Measurements from ENCODE around the gene ZNF71. TPM values are rescaled to one million over a fixed set of nuclear protein-coding genes. Genes with fewer than 3 reads are reported as not detected.

ZNF71 gene
- 7.1 TPM for total RNA-seq
- long read RNA-seq, full-length matches to known transcripts = 11 of 20 reads
- long read RNA-seq, partial matches to known transcripts = 6 of 20 reads
- long read RNA-seq, other reads (novel, unspliced or antisense) = 3 of 20 reads

- intact Hi-C loops (cut with DNase I) = loop anchor here (2.0 to 10.0 kb wide), 5 partner anchors 28 to 193 kb away; partner anchors contain the start of genes ZFP28, ZNF470, ZNF471 and ZNF583
- peak; percentile 92 for DNase-seq (ENCODE audit: low spot score)
Measured at GRCh38 chr19:56594783-56595547, at the start of gene ZNF71. ZNF71 (plus strand) TSS chr19:56595302; CDS start chr19:56601559, 6,257 bp downstream.

GRCh38 chr19:56547535-56547934 lies 47.6 kb upstream of the ZNF71 start:
- DNase-seq (ENCODE audit: low spot score) = no peak
- intact Hi-C loops (cut with DNase I) = no loop called here

DNA sequence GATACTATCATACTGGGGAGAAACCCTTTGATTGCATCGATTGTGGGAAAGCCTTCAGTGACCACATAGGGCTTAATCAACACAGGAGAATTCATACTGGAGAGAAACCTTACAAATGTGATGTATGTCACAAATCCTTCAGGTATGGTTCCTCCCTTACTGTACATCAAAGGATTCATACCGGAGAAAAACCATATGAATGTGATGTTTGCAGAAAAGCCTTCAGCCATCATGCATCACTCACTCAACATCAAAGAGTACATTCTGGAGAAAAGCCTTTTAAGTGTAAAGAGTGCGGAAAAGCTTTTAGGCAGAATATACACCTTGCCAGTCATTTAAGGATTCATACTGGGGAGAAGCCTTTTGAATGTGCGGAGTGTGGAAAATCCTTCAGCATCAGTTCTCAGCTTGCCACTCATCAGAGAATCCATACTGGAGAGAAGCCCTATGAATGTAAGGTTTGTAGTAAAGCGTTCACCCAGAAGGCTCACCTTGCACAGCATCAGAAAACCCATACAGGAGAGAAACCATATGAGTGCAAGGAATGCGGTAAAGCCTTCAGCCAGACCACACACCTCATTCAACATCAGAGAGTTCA lies 40.7 kb upstream of the ZNF71 start:
- no peak for DNase-seq (ENCODE audit: low spot score)
- intact Hi-C loops (cut with DNase I) = no loop called here

DNA sequence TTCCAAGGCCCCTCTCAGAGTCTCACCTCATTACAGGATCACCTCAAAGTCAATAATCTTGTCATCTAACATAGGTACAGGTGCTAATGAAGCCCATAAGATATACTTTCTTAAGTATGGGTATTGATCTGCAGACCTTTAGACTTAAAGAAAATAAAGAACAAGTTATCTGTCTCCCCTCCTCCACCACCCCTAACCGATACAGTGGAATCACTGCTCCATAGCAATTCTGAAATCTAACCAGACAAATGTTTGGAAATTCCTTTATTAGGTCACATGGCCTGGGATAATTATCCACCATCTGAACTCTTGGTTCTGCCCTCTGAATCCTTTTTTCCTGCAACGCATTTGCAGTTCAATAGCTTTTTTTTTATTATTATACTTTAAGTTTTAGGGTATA lies 32.3 kb upstream of the ZNF71 start:
- intact Hi-C loops (cut with DNase I) = no loop called here

GRCh38 chr19:56566904-56567273 lies 28.2 kb upstream of the ZNF71 start:
- DNase-seq (ENCODE audit: low spot score) = peak; percentile 78
- intact Hi-C loops (cut with DNase I) = loop anchor here (2.0 kb wide), 3 partner anchors 28 to 60 kb away; partner anchors contain the start of genes ZFP28, ZNF471 and ZNF71

More for the DNA sequence above, 32.3 kb upstream of the ZNF71 start:
- DNase-seq (ENCODE audit: low spot score) = no peak

- intact Hi-C loops (cut with DNase I) = loop anchor here (2.0 kb wide), 3 partner anchors 27 to 61 kb away; partner anchors contain the start of genes ZFP28, ZNF471 and ZNF71
- peak; percentile 96 for DNase-seq (ENCODE audit: low spot score)
Measured at GRCh38 chr19:56567274-56568120, 27.6 kb upstream of the ZNF71 start, which contains the start of gene ZNF470. ZNF470 (plus strand) TSS chr19:56567468; CDS start chr19:56570312, 2,844 bp downstream.

- intact Hi-C loops (cut with DNase I) = no loop called here
- DNase-seq (ENCODE audit: low spot score) = no peak
Measured at GRCh38 chr19:56572589-56572988, 22.5 kb upstream of the ZNF71 start.

- no peak for DNase-seq (ENCODE audit: low spot score)
- intact Hi-C loops (cut with DNase I) = no loop called here
Measured at GRCh38 chr19:56573914-56574313, 21.2 kb upstream of the ZNF71 start.

GRCh38 chr19:56577719-56578602 lies 17.1 kb upstream of the ZNF71 start:
- intact Hi-C loops (cut with DNase I) = no loop called here
- DNase-seq (ENCODE audit: low spot score) = no peak

DNA sequence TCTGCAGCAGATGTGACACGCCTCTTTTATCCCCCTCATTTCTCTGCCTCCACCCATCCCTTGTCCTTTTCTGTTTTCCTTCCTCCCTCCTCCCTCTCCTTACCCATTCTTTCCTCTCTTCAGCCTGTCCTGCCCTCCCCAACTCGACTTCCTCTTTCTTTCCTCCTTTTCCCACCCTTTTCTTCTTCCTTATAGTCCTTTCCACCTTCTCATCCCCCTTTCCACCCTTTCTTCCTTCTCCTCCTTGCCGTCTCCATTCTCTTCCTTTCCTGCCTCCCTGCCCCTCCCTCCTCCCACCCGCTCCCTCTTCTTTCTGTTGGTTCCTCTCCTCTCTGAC lies 688 bp upstream of the ZNF71 start:
- intact Hi-C loops (cut with DNase I) = loop anchor here (2.0 to 10.0 kb wide), 3 partner anchors 28 to 90 kb away; partner anchors contain the start of genes ZFP28, ZNF470 and ZNF471

DNA sequence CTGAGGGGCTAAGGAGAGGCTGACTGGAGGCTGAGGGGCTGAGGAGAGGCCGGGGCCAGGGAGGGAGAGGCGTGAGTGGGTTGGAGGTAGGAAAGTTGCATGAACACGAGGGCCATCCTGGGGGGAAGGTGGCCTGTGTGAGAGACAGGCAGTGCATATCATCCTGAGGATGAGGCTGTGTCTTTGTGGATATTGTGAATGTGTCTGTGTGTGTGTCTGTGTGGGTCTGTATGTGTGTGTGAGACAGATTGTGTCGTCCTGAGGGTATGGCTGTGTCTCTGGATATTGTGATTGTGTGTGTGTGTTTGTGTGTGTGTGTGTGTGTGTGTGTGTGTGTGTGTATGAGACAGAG lies 422 bp downstream of the ZNF71 start:
- intact Hi-C loops (cut with DNase I) = loop anchor here (2.0 to 10.0 kb wide), 5 partner anchors 29 to 193 kb away; partner anchors contain the start of genes ZFP28, ZNF470, ZNF471 and ZNF583
- no peak for DNase-seq (ENCODE audit: low spot score)

More for the DNA sequence above, 688 bp upstream of the ZNF71 start:
- no peak for DNase-seq (ENCODE audit: low spot score)

DNA sequence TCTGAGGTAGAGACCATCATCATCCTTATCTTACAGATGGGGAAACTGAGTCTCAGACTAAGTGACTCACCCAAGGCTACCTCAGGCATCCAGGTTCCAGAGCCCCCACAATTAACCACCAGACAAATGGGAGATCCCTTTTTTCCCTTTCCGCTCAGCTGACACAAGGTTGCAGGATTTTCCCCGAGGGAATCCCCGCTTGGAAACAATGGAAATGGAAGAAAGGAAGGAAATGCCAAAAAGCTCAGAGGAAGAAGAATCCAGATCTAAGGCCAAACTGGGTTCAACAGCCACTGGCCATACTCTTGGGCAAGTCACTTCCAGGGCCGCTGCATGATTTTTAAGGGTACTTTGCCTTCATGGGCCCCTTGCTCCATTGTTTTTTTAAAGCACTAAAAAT lies 1.6 kb downstream of the ZNF71 start:
- DNase-seq (ENCODE audit: low spot score) = no peak
- intact Hi-C loops (cut with DNase I) = loop anchor here (5.0 to 10.0 kb wide), 3 partner anchors 76 to 194 kb away; partner anchors contain the start of genes ZNF471, ZNF583 and ZNF835

DNA sequence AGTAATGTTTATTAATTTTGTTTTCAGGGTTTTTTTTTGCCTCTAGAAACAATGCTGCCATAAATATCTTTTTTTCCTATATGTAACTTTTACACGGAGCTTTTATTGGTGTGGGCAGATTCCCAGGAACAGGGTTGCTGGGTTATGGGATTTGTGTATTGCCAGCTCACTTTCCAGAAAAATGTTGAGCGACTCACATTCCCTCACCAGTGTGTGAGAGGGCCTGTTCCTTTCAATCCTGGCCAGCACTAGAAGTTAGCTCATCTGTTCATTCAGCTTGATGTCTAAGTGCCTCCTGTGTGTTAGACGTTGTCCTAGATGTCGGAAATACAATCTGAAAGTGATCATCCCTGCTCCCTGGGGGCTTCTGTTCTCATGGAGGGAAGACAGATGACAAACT lies 2.6 kb downstream of the ZNF71 start:
- intact Hi-C loops (cut with DNase I) = loop anchor here (5.0 to 10.0 kb wide), 3 partner anchors 75 to 195 kb away; partner anchors contain the start of genes ZNF471, ZNF583 and ZNF835
- no peak for DNase-seq (ENCODE audit: low spot score)

DNA sequence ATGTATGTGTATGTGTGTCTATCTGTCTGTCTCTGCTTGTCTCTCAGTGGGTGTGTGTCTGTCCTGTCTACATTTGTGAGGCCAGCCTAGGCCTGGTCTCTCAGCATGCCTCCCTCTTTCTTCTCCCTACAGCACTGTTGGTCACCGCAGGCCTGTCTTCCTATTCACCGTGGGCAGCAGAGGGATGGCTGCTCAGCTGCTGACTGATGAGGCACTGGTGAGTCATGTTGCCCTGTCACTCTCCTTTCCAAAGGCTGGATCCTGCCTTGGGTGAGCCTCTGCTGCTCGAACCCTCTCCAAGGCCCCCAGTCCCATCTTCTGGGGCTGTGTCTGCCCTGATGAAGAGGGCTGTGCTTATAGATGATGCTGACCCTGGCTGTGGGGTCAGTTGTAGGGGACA lies 6.3 kb downstream of the ZNF71 start:
- DNase-seq (ENCODE audit: low spot score) = no peak
- intact Hi-C loops (cut with DNase I) = no loop called here

DNA sequence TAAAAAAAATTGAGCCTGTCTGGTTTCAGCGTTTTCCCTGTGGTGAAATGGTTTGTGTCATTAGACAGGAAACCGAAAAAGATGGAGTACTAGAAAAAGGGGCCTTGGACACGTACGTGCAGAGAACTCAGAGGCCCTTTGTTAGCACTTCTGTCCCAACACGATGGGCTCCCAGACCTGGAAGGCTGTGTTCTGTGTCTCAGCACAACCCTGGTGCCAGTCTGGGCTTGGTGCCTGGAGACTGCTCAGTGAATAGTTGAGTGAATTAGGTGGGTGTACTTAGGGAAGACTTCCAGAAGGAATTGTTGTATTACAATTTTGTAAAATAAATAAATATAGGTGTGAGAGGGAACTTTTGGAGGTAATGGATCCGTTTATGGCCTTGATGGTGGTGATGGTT lies 8.7 kb downstream of the ZNF71 start:
- DNase-seq (ENCODE audit: low spot score) = no peak
- intact Hi-C loops (cut with DNase I) = no loop called here

- intact Hi-C loops (cut with DNase I) = no loop called here
- no peak for DNase-seq (ENCODE audit: low spot score)
Measured at GRCh38 chr19:56608274-56608964, 13.3 kb downstream of the ZNF71 start.

- intact Hi-C loops (cut with DNase I) = no loop called here
- DNase-seq (ENCODE audit: low spot score) = no peak
Measured at GRCh38 chr19:56611288-56611687, 16.2 kb downstream of the ZNF71 start.

DNA sequence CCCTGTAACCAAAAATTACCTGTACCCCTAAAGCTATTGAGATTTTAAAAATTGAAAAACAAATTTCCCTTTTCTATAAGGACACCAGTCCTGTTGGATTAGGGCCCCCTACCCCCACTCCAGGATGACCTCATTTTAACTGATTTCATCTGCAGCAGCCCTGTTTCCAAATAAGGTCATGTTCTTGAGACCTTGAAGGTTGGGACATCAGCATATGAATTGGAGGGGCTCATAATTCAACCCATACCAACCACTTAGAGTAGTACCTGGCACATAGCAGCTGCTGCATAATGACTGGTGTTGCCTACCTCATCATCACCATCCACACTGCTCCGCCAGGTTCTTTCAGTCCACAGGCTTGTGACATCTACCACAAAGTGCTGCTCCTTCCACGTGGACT lies 17.6 kb downstream of the ZNF71 start:
- intact Hi-C loops (cut with DNase I) = no loop called here
- no peak for DNase-seq (ENCODE audit: low spot score)
